HG02610 (cell line): Measurements from ENCODE around the gene CALML5.

ENCODE experiments used
- ATAC-seq: cut with Tn5 transposase; IDR thresholded peaks from one replicate; pipeline ENCODE4 v1.9.1; 2021; ENCODE audit warnings: mild to moderate bottlenecking, moderate library complexity; ENCODE audit not compliant: unreplicated experiment

The CALML5 gene

DNA sequence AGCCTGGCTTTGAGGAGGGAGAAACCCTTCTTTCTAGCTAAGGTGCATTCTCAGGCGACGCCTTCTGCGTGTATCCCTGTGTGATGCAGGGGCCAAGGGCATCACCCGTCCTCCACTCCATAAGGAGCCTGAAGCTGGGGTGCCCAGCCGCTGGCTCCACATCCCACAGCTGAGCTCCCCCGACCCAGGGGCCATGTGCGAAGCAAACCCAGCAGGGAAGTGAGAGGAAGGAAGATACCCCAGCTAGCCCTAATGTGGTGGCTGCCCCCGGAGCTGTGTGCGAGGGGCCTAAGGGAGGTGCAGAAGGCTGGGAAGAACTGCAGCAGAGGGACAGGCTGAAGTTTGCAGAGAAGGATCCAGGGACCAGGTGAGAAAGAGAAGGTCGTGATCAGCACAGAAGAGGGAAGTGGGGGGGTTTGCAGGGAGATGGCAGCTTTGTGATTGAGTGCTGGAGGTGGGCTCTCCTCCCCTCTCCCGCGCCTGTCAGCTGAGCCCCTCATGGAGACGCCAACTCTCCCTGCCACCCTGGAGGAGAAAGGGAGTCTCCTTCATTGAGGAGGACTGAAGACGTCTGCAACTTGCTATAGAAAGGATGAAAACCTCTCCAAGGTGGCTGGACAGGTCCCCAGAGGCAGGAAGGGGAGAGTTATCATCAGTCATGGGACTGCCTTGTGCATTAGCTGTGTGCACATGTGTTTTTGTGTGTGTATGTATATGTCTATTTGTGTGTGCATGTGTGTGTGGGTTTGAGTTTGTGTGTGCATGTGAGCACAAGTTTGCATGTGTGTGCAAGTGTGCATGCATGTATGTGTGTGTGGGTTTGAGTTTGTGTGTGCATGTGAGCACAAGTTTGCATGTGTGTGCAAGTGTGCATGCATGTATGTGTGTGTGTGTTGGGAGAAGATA is 3.5 kb upstream of the CALML5 start:
- ATAC-seq = no peak

- no peak for ATAC-seq
Measured at GRCh38 chr10:5502061-5502521, 2.7 kb upstream of the CALML5 start.

DNA sequence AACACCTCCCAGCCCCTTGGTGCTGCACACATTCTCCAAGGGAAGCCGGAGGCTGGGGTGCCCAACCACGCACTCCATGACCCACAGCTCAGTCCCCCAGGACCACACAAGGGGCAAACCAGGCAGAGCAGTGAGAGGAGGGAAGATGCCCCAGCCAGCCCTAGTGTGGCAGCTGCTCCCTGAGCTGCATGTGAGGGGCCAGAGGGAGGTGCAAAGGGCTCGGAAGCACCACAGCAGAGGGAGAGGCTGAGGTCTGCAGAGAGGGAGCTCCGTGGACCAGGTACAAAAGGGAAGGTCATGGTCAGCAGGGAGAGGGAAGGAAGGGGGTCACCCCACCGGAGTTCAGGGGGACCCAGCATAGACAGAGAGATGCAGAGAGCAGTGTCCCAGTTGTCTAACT is 1.5 kb upstream of the CALML5 start:
- ATAC-seq = no peak

- no peak for ATAC-seq
Measured at GRCh38 chr10:5500162-5500670, 846 bp upstream of the CALML5 start.

DNA sequence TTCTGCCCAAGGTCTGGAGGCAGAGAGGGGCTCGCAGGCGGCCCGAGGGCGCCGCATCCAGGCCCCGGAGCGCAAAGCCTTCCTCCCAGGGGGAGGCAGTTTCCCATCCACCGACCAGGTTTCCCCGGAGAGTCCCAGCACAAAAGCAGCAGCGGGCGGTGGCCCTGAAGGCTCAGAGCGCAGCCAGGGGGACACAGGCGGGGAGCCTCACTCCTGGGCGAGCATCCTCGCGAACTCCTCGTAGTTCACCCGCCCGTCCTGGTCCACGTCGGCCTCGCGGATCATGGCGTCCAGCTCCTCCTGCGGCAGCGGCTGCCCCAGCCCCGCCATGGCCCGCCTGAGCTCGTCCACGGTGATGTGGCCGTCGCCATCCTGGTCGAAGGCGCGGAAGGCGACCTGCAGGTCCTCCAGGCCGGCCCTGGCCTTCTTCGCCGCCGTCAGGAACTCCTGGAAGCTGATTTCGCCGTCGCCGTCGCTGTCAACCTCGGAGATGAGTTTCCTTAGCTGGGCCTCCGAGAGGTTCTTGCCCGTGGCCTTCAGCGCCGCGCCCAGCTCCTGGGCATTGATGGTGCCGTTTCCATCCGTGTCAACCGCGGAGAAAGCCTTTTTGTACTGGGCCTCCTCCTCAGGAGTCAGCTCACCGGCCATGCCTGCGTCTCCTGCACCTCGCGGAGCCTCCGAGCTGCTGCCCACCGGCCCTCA is 428 bp downstream of the CALML5 start:
- no peak for ATAC-seq

GRCh38 chr10:5497948-5498730 is 1.2 kb downstream of the CALML5 start:
- ATAC-seq = no peak

DNA sequence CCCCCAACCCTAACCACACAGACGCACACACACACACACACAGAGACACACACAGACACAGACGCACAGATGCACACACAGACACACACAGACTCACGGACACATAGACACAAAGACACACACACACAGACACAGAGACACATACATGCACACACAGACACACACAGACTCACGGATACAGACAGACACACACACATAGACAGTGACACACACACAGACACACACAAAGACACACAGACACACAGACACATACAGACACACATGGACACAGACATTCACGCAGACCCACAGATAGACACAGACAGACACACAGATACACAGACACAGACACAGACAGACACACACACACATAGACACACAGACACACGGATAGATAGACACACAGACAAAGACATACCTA is 2.1 kb downstream of the CALML5 start:
- no peak for ATAC-seq

- no peak for ATAC-seq
Measured at GRCh38 chr10:5496261-5497250, 2.8 kb downstream of the CALML5 start.

DNA sequence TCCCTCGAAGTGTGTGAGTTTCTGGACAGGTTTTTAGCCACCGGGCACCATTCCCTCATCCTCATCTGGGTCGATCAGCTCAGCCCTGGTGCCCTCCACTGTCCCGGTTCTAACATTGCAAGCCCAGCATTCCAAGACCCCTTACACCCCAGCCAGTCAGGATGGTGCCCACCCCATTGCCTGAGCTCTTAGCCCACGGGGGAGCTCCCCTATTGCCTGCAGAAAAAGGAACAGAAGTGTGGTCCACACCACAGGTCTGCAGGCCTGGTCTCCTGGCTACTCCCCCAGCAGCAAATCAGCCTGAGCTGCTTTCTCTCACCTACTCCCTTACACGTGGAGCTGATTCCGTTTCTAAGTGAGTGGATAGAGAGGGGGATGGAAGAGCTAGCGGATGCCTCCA is 4.8 kb downstream of the CALML5 start:
- no peak for ATAC-seq

DNA sequence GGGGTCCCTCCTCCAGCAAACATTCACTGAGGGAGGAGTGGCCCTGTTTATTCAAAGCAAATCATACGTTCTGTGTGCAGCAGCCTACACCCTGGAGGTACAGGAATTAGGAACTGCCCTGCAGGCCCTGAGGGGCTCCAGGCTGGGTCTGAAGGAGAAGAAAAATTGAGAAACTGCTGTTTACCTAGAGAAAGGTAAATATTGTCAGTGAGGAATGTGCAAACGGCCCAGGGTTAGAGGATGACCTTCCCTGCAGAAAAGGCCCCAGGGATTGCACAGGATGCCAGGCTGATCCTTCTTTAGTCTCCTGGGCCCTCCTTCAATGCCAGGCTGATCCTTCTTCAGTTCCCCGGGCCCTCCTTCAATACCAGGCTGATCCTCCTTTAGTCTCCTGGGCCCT is 5.7 kb downstream of the CALML5 start:
- ATAC-seq = no peak

DNA sequence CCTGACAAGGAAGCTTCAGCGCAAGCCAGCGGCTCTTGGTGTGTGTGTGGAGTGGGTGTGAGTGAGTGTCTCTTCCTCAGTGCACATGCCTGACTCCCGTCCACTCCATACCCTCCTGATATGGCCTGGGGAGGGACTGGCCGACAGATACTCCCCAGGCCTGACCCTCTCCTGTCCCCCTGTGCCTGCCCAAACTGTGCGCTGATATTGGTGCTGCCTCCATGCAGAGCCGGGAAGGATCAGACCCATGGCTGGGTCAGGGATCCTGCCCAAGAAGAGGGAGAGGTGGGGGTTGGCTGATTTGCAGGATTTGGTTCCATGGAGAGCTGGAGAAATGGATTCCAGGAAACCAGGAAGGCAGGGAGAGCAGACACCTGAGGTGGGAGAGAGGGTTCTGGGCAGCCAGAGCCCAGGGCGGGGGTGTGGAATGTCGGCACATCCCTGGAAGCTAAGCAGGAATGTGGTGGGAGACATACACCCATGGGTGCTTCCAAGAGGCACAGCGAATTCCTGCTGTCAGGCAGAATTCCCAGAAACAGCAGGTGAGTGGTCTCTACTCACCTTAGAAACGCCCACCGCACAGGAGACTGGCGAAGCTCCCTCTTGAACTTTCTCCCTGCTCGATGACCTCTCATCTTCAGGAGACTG is 6.3 kb downstream of the CALML5 start:
- ATAC-seq = no peak

DNA sequence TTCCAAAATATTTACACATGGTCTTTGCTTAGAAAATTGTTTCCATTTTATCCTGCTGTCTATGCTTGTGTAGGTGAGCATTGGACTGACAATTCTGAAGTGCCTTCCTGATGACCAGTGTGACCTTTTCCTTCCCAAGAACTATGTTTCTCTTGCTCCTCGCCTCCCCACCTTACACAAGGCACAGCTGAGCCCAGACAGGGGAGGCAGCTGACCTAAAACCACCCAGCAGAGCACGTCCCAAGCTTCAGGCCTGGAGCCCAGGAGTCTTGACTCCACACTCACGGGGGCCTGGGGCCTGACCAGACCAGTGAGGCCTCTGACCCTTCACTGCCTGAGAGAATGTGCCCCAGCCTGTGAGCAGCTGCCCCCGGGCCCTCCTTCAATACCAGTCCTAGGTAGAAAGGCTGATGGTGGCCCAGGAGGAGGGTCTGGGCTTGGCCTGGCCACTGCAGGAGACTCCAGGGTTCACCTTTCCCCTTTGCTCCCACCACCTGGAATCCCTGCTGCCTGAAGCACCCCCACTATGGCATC is 7.0 kb downstream of the CALML5 start:
- ATAC-seq = no peak

DNA sequence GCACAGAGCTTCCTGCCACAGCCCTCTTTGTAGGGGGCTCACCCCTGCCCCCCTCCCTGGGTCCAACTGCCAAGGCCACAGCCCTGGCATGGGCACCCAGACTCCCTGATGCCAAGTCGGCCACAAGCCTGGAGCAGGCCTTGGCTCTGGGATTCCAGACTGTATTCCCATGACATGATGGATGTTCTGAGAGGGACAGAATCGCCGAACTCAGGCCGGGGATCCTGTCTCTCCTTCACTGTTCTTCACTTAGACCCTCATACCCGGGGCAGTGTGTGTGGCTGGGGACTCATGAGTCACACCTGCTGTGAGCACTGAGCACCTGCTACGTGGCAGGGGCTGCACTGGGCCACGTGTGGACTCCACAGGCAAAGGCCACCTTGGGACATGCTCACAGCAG is 7.9 kb downstream of the CALML5 start:
- ATAC-seq = no peak

DNA sequence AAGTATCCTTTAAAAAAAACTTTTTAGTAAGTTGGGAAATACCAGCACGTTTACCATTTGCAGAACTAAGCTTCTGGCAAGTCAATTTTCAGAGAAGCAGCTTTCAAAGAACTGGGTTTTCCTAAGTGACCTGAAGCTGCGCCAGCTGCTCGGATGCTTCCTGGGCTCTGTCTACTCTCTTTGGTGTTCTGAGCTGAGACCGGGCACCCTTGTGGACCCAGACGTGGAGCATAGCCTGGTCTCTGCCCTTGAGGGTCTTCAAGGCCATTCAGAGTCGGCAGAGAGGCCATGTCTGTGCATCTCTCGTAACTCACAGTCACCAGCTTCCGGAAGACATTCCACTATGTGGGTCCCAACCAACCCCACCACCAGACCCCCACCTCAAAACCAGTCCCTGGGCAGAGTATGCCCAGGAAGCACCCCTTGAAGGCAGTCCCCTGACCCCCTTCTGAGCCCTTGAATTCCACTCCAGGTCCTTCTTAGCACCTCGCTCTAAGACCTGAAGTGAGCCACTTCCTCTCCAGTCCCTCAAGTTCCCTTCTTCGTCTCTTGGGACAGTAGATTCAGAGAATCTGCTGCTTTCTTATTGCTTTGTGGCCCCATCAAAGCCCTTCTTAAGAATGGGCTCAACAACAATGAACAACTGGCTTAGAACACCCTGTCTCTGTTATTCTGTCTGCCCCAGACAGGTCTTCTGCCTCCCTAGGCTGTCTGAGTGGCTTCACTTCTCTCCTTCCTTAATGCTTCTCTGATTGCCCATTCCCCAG is 8.5 kb downstream of the CALML5 start:
- ATAC-seq = no peak

DNA sequence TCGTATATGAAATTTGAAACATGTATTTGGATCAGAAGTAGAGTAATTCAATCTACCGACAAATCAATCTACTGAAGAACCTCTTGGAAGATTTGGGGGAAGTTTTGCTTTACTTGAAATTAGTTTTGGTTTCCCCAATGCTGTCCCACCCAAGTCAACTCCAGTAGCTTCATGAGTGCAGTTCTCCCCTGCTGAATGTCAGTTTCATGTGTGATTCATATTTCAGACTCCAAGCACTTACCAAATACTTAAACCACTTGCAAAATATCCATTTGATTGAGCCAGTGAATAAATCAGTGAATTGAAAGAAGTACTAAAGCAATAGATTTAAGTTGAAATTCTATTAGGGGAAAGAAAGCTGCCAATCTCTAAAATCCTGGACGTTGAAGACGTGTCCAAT is 9.3 kb downstream of the CALML5 start:
- ATAC-seq = no peak

DNA sequence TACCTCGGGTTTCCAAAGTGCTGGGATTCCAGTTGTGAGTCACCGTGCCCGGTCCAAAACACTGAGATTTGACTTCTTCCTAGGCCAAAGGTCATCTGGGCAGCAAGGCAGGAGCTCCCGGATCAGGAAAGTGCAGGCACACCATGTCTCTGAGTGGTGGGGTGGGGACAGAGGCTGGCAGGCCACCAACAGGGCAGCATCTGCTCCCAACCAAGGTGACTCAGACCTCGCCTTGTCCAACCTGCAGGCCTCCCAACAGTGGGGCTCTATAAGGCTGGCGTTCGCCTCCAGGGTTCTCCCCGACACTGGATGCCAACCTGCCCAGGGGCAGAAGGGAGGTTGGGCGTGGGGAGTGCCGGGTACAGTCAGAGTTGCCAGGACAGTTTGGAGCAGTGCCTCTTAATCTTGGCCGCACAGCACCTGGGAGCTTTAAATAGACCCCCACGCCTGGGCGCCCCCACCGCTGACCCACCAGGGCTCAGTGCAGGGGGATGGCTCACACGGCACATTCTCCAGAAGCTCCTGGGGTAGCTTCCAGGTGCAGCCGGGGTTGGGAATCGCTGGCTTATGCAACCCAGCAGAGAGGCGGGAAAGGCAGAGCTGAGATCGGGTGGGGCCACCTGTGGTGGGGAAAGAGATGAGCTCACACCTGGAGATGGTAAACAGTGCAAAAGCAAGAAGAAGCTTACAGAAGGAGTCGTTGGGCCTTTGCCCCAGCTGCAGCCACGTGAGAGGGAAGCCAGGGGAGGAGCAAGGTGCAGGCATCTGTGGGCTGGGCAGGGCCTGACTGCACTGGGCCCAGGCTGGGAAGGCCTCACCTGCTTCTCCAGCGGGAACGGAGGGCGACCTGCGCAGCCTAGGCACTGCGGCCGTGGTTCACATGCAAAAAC is 10.9 kb downstream of the CALML5 start:
- no peak for ATAC-seq

GRCh38 chr10:5486853-5487235 is 12.5 kb downstream of the CALML5 start:
- no peak for ATAC-seq
